Loucy (cell line): ENCODE measurements around the gene INPPL1.

Experiments
- CTCF ChIP-seq: fragments of 200-600 bp; sonication (generic); conservative IDR thresholded peaks from 2 replicates; pipeline ENCODE4 v1.5.1; 2014; ENCODE audit warnings: mild to moderate bottlenecking, antibody characterized with exemption, low read length
- EZH2phosphoT487 ChIP-seq: fragments of 200-600 bp; IDR thresholded peaks from 2 replicates; pipeline ENCODE4 v1.6.1; 2018; ENCODE audit warnings: antibody characterized with exemption, mild to moderate bottlenecking, moderate library complexity, borderline replicate concordance

GRCh38 chr11:72217841-72218240 is 6.7 kb upstream of the INPPL1 start:
- TF ChIP-seq CTCF (no peak), EZH2phosphoT487 (no peak)
